Tibial nerve (tissue), 4 donors: ENCODE measurements around the gene NPRL2.

Experiments used
- EP300 ChIP-seq, 2 donors: sonication (generic); formaldehyde crosslinking; IDR thresholded peaks; one replicate each; pipeline ENCODE4 v1.6.1; 2017; ENCODE audit warnings: antibody characterized with exemption in 2 of 2, mild to moderate bottlenecking in 1 of 2
- TF ChIP-seq, protein P1 (sequence below), 5 experiments: fragments of 200-600 bp in 3 of 5; fragments of 450-650 bp in 2 of 5; sonication (generic) in 3 of 5; IDR thresholded peaks; one replicate each; pipeline ENCODE4 v1.5.1; 2016 to 2019; ENCODE audit warnings: antibody characterized with exemption in 5 of 5, mild to moderate bottlenecking in 3 of 5, moderate library complexity in 2 of 5

DNA sequence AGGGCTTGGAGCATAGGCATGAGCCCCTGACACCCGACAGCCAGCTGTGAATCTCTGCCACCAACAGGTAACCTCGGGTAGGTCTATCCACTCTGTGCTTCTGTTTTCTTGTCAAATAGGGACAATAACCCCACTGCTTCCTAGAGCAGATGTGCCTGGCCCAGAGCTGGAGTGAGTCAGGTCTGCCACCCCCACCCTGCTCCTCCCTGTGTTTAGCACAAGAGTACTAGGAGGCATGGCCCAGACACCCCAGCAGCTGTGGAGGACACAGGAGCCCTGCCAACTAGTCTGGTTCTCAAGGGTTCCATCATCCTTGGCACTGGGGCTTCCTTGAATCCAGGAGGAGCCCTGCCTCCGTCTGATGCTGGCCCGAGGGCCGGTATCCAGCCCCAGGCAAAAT is 42.5 kb upstream of the NPRL2 start:
- TF ChIP-seq, protein P1, sequence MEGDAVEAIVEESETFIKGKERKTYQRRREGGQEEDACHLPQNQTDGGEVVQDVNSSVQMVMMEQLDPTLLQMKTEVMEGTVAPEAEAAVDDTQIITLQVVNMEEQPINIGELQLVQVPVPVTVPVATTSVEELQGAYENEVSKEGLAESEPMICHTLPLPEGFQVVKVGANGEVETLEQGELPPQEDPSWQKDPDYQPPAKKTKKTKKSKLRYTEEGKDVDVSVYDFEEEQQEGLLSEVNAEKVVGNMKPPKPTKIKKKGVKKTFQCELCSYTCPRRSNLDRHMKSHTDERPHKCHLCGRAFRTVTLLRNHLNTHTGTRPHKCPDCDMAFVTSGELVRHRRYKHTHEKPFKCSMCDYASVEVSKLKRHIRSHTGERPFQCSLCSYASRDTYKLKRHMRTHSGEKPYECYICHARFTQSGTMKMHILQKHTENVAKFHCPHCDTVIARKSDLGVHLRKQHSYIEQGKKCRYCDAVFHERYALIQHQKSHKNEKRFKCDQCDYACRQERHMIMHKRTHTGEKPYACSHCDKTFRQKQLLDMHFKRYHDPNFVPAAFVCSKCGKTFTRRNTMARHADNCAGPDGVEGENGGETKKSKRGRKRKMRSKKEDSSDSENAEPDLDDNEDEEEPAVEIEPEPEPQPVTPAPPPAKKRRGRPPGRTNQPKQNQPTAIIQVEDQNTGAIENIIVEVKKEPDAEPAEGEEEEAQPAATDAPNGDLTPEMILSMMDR (IDR thresholded peaks at IDR 0.05) = no peak
- TF ChIP-seq EP300 (IDR thresholded peaks at IDR 0.05) = no peak
